ENCODE data around the gene FRY.

DNA sequence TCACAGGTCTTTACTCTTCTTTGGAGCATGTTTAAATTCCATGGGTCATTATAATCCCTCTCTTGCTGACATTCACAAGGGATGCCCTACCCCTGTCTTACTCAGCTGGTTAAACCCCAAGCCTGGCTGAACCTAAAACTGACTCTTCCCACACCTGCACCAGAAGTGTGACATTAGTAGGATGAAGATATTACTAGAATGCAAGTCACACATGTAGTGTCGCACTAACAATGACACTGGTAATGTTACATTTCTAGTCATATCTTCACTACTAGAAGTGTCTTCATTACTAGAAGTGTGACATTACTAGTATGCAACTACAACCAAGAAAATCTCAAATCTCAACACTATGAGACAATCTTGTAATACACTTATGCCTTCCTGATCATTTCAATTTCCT is 269.3 kb downstream of the FRY start:
- TF ChIP-seq, protein P1, sequence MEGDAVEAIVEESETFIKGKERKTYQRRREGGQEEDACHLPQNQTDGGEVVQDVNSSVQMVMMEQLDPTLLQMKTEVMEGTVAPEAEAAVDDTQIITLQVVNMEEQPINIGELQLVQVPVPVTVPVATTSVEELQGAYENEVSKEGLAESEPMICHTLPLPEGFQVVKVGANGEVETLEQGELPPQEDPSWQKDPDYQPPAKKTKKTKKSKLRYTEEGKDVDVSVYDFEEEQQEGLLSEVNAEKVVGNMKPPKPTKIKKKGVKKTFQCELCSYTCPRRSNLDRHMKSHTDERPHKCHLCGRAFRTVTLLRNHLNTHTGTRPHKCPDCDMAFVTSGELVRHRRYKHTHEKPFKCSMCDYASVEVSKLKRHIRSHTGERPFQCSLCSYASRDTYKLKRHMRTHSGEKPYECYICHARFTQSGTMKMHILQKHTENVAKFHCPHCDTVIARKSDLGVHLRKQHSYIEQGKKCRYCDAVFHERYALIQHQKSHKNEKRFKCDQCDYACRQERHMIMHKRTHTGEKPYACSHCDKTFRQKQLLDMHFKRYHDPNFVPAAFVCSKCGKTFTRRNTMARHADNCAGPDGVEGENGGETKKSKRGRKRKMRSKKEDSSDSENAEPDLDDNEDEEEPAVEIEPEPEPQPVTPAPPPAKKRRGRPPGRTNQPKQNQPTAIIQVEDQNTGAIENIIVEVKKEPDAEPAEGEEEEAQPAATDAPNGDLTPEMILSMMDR (IDR thresholded peaks at IDR 0.05 in 2 of 3, conservative IDR thresholded peaks at IDR 0.05 in 1 of 3; ENCODE audit: control insufficient read depth in 2 of 3, extremely low read depth in 1 of 3, insufficient read depth in 1 of 3, low read depth in 3 of 3, low read length in 3 of 3): no peak
- TF ChIP-seq RCOR1 (conservative IDR thresholded peaks at IDR 0.05; ENCODE audit: low read depth, low read length) (no peak), EZH2 (IDR thresholded peaks at IDR 0.05; ENCODE audit: borderline replicate concordance, control insufficient read depth, low read depth, low read length) (no peak), CEBPB (IDR thresholded peaks at IDR 0.05; ENCODE audit: borderline replicate concordance in 1 of 2, low read depth in 2 of 2, low read length in 2 of 2) (no peak), POLR2AphosphoS5 (IDR thresholded peaks at IDR 0.05; ENCODE audit: low read length) (no peak), SIX5 (IDR thresholded peaks at IDR 0.05; ENCODE audit: low read depth, low read length, severe bottlenecking) (no peak), MEF2A (IDR thresholded peaks at IDR 0.05; ENCODE audit: insufficient read depth, low read depth, low read length) (no peak), SMAD5 (IDR thresholded peaks at IDR 0.05; ENCODE audit: low read depth) (no peak), IKZF1 (conservative IDR thresholded peaks at IDR 0.05) (no peak), POLR2A (IDR thresholded peaks at IDR 0.05; ENCODE audit: low read depth, low read length) (no peak), RAD21 (IDR thresholded peaks at IDR 0.05; ENCODE audit: insufficient read depth, low read depth, low read length) (no peak)
- TF ChIP-seq, protein P2, sequence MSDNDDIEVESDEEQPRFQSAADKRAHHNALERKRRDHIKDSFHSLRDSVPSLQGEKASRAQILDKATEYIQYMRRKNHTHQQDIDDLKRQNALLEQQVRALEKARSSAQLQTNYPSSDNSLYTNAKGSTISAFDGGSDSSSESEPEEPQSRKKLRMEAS (IDR thresholded peaks at IDR 0.05; ENCODE audit: low read depth, low read length): no peak
